ENCODE data around the gene UBE2L3.
"Not testable (repeated sequence)": the region's sequence is repeated elsewhere in the genome, so short reads cannot be mapped to it uniquely, and the experiment has no call there.

UBE2L3 gene

DNA sequence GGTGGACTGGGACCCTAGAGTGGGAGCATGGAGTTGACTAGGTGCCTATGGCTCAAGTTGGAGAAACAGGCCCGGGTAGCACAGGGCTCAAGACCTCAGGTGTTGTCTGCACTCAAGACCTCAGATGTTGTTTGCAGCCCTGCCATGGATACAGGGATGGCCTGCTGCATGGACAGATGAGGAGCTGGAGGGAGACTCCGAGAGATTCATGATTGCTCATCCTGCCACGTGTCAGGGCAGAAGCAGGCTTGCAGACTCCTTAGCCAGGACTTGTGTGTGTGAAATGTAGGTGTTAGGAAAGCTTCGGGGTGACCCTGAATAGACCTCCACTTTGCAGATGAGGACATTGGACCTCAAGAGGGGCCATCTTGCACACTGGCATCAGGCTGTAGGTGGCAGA, 66.0 kb downstream of the UBE2L3 start:
- Histone ChIP-seq H3K4me3 (ENCODE audit: low read depth, low read length) (no peak overlapping the region), H3K27me3 (ENCODE audit: control insufficient read depth, insufficient read depth, low read length) (no peaks in the 10 kb centered on the region), H3K36me3 (ENCODE audit: control insufficient read depth, insufficient read depth, low read length) (peaks cover 1% of the 10 kb centered on the region; the same call in 1 of the 2 replicates), H3K4me1 (ENCODE audit: control insufficient read depth, insufficient read depth, low read length) (no peaks in the 10 kb centered on the region), H3K9me3 (ENCODE audit: control insufficient read depth, insufficient read depth, low read length) (no peaks in the 10 kb centered on the region), H3K27ac (ENCODE audit: low read depth, low read length) (no peak overlapping the region), H3K9ac (ENCODE audit: low read depth, low read length) (no peak overlapping the region)

DNA sequence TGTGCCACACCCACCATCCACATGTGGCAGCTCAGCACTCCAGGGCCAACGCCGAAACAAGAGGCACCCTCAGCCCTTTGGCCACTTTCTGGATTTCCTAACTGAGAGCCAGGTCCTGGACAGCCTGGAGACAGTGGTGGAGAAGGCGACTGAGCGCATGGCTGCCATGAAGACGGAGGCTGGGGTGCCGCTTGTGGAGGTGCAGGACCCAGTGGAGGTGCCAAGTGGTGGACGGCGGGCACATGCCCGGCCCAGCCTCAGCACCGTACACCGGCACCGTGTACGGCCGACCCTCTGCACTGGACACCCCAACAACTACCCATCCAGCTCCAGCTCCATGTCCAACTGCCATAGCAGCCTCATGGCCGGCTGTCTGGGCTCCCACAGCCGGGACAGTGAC, 66.6 kb downstream of the UBE2L3 start:
- Histone ChIP-seq H3K36me3 (ENCODE audit: control insufficient read depth, insufficient read depth, low read length) (no peaks in the 10 kb centered on the region), H3K27me3 (ENCODE audit: control insufficient read depth, insufficient read depth, low read length) (no peaks in the 10 kb centered on the region), H3K4me1 (ENCODE audit: control insufficient read depth, insufficient read depth, low read length) (no peaks in the 10 kb centered on the region), H3K4me3 (ENCODE audit: low read depth, low read length) (no peak overlapping the region), H3K27ac (ENCODE audit: low read depth, low read length) (no peak overlapping the region), H3K9ac (ENCODE audit: low read depth, low read length) (no peak overlapping the region), H3K9me3 (ENCODE audit: control insufficient read depth, insufficient read depth, low read length) (no peaks in the 10 kb centered on the region)

DNA sequence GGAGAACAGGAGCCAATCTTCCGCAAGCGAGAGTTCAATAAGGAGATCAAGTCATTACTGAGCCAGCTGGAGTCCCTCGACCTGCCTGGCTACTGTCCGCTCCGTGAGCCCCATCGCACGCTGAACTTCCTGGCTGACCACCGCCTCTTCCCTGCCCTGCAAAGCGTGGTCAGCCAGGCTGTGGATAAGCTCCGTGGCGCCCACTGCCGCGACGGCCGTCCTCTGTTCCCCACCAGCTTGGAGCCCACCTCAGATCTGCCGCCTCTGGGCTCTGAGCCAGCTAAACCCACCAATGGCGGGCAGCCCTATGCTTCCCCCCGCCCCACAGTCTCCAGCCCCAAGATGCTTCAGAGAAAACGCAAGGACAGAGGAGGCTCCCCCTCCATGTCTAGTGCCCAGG, 67.3 kb downstream of the UBE2L3 start:
- Histone ChIP-seq H3K36me3 (ENCODE audit: control insufficient read depth, insufficient read depth, low read length) (no peaks in the 10 kb centered on the region), H3K27me3 (ENCODE audit: control insufficient read depth, insufficient read depth, low read length) (no peaks in the 10 kb centered on the region), H3K27ac (ENCODE audit: low read depth, low read length) (no peak overlapping the region), H3K9ac (ENCODE audit: low read depth, low read length) (no peak overlapping the region), H3K9me3 (ENCODE audit: control insufficient read depth, insufficient read depth, low read length) (no peaks in the 10 kb centered on the region), H3K4me1 (ENCODE audit: control insufficient read depth, insufficient read depth, low read length) (no peaks in the 10 kb centered on the region), H3K4me3 (ENCODE audit: low read depth, low read length) (no peak overlapping the region)

DNA sequence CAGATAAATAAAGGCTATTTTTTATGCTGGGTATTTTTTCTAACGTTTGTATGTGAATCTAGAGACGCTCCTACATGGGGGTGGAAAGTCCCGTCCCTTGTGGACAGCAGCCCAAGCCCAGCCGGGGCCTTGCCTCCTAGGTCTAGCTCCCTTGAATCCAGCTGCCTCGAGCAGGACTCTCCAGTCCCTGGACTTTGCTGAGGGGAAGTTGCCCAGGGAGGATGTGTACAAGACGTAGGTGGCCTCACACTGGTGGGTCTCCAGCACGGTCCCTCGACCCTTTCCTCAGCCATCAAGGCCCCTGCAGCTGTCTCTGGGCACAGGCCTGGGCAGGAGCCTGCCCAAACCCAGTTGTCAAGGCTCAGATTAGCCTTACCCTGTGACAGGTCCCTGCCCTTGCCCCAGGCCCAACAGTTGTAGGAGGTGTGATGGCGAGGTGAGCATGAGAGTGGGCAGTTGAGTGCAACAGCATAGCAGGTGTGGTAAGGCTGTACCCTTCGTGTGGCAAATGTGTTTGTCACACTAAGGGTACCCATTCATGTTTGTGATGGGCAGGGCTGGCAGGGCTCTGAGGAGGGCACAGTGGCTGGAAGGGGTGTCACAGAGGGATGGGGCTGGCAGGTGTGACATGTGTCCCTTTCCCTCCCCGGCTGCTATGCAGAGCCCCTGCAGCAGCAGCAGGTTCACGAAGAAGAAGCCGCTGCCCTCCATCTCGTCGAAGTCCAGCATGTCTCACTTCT, 68.4 kb downstream of the UBE2L3 start:
- no peak overlapping the region for H3K9ac ChIP-seq (ENCODE audit: low read depth, low read length)
- no peaks in the 10 kb centered on the region for H3K4me1 ChIP-seq (ENCODE audit: control insufficient read depth, insufficient read depth, low read length)
- no peaks in the 10 kb centered on the region for H3K9me3 ChIP-seq (ENCODE audit: control insufficient read depth, insufficient read depth, low read length)
- peaks cover 5% of the 10 kb centered on the region; the same call in 1 of the 2 replicates for H3K27me3 ChIP-seq (ENCODE audit: control insufficient read depth, insufficient read depth, low read length)
- no peak overlapping the region for H3K27ac ChIP-seq (ENCODE audit: low read depth, low read length)
- no peak overlapping the region for H3K4me3 ChIP-seq (ENCODE audit: low read depth, low read length)
- H3K36me3 ChIP-seq (ENCODE audit: control insufficient read depth, insufficient read depth, low read length), result no peaks in the 10 kb centered on the region

DNA sequence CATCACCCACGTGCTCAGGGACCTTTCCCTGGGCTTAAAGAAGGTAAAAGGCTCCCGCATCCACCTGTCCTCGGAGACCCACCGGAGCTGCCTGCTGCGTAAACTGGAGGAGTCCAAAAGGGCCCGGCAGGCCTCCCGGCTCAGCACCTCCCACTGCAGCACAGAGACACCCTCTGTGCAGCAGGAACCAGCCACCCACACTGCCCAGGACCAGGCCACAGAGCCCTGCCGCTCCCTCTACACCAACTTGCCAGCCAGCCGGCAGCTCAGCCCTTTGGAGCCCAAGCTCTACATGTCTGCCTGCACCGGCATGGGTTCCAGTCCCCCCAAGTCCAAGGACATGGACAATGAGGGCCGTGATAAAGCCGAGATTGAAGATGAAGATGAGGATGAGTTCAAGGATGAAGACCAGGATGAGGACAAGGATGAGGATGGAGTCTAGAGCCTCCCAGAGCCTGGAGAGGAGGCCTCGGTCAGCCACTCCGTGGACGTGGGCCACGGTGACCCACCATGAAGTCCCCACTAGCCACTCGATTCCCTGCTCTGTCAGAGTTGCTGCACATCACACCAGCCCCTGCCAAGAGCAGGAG, 69.2 kb downstream of the UBE2L3 start:
- Histone ChIP-seq H3K27me3 (ENCODE audit: control insufficient read depth, insufficient read depth, low read length) (peaks cover 9% of the 10 kb centered on the region; the same call in 1 of the 2 replicates), H3K4me3 (ENCODE audit: low read depth, low read length) (no peak overlapping the region), H3K4me1 (ENCODE audit: control insufficient read depth, insufficient read depth, low read length) (peaks cover 2% of the 10 kb centered on the region; the same call in 1 of the 2 replicates), H3K9me3 (ENCODE audit: control insufficient read depth, insufficient read depth, low read length) (no peaks in the 10 kb centered on the region), H3K9ac (ENCODE audit: low read depth, low read length) (no peak overlapping the region), H3K36me3 (ENCODE audit: control insufficient read depth, insufficient read depth, low read length) (no peaks in the 10 kb centered on the region), H3K27ac (ENCODE audit: low read depth, low read length) (no peak overlapping the region)

DNA sequence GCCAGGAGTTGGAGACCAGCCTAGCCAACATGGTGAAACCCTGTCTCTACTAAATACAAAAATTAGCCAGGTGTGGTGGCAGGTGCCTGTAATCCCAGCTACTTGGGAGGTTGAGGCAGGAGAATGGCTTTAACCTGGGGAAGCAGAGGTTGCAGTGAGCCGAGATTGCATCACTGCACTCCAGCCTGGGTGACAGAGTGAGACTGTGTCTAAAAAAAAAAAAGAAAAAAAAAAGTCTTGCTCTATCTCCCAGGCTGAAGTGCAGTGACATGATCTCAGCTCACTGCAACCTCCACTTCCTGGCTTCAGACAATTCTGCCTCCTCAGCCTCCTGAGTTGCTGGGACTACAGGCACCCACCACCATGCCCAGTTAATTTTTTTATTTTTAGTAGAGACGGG, 69.9 kb downstream of the UBE2L3 start:
- not testable (repeated sequence) for H3K4me1 ChIP-seq (ENCODE audit: control insufficient read depth, insufficient read depth, low read length); H3K36me3 ChIP-seq (ENCODE audit: control insufficient read depth, insufficient read depth, low read length); H3K27me3 ChIP-seq (ENCODE audit: control insufficient read depth, insufficient read depth, low read length); H3K9me3 ChIP-seq (ENCODE audit: control insufficient read depth, insufficient read depth, low read length); H3K4me3 ChIP-seq (ENCODE audit: low read depth, low read length); H3K27ac ChIP-seq (ENCODE audit: low read depth, low read length); H3K9ac ChIP-seq (ENCODE audit: low read depth, low read length)

DNA sequence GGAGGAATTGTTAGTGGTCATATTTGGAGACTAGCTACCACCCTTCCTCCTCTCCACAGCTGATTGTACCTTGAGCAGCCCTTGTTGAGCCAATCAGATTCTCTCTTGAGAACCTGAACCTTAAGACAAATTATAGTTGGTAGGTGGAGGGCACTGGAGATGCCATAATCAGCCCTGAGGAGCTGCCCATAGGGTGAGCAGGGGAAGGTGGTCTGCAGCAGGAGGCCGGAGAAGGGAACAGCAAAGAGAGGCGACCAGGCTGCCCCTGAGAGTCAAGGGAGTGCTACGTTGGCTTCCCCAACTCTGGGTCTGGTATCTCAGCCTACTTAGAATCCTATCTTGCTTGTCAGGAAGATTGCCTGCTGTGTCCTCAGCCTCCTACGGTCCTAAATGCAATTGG, 71.8 kb downstream of the UBE2L3 start:
- Histone ChIP-seq H3K27me3 (ENCODE audit: control insufficient read depth, insufficient read depth, low read length) (peaks cover 9% of the 10 kb centered on the region; the same call in 1 of the 2 replicates), H3K27ac (ENCODE audit: low read depth, low read length) (no peak overlapping the region), H3K4me3 (ENCODE audit: low read depth, low read length) (no peak overlapping the region), H3K36me3 (ENCODE audit: control insufficient read depth, insufficient read depth, low read length) (peaks cover 7% of the 10 kb centered on the region; the same call in 1 of the 2 replicates), H3K4me1 (ENCODE audit: control insufficient read depth, insufficient read depth, low read length) (peaks cover 6% of the 10 kb centered on the region), H3K9me3 (ENCODE audit: control insufficient read depth, insufficient read depth, low read length) (no peaks in the 10 kb centered on the region), H3K9ac (ENCODE audit: low read depth, low read length) (no peak overlapping the region)

DNA sequence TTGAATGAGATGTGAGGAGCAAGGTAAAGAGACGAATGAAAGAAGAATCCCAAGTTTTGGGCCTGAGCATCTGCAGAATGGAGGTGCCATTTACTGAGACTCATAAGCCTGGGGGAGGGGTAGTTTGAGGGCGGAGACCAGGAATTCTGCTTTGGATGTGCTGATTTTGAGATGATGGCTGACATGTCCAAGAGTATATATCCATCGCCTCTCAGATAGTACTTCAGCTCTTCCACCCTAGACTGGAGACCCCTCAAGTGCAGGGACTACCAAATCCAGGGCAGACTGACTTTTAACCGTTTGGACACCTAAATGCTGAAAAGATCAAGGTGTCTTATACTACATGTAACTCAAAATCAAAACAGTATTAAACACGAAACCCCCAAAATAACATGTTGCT, 73.3 kb downstream of the UBE2L3 start:
- no peaks in the 10 kb centered on the region for H3K9me3 ChIP-seq (ENCODE audit: control insufficient read depth, insufficient read depth, low read length)
- H3K9ac ChIP-seq (ENCODE audit: low read depth, low read length), result no peak overlapping the region
- H3K4me1 ChIP-seq (ENCODE audit: control insufficient read depth, insufficient read depth, low read length), result peaks cover 6% of the 10 kb centered on the region
- no peak overlapping the region for H3K4me3 ChIP-seq (ENCODE audit: low read depth, low read length)
- H3K36me3 ChIP-seq (ENCODE audit: control insufficient read depth, insufficient read depth, low read length), result peaks cover 10% of the 10 kb centered on the region; the same call in 1 of the 2 replicates
- H3K27ac ChIP-seq (ENCODE audit: low read depth, low read length), result no peak overlapping the region
- peaks cover 9% of the 10 kb centered on the region; the same call in 1 of the 2 replicates for H3K27me3 ChIP-seq (ENCODE audit: control insufficient read depth, insufficient read depth, low read length)

DNA sequence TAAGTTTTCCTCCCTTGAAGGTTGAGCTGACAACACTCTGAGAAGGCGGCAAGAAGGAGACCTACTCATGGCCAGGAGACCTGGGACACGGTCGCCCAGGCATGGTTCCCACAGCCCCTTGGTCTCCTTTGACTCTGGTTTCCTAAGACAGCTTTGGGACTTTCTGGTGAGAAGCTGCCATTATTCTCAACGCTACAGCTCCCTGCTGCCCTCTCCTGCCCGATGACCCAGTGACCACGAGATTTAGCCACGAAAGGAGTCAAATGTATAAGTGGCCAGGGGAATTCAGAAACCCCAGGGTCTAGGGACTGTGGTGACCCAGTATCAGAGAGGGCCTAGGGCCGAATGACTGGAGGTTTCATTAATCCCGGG, 73.9 kb downstream of the UBE2L3 start:
- Histone ChIP-seq H3K27ac (ENCODE audit: low read depth, low read length) (no peak overlapping the region), H3K4me3 (ENCODE audit: low read depth, low read length) (peak overlapping the region; percentile 78), H3K9ac (ENCODE audit: low read depth, low read length) (no peak overlapping the region), H3K4me1 (ENCODE audit: control insufficient read depth, insufficient read depth, low read length) (peaks cover 6% of the 10 kb centered on the region), H3K36me3 (ENCODE audit: control insufficient read depth, insufficient read depth, low read length) (peaks cover 10% of the 10 kb centered on the region; the same call in 1 of the 2 replicates), H3K9me3 (ENCODE audit: control insufficient read depth, insufficient read depth, low read length) (no peaks in the 10 kb centered on the region), H3K27me3 (ENCODE audit: control insufficient read depth, insufficient read depth, low read length) (peaks cover 9% of the 10 kb centered on the region; the same call in 1 of the 2 replicates)

DNA sequence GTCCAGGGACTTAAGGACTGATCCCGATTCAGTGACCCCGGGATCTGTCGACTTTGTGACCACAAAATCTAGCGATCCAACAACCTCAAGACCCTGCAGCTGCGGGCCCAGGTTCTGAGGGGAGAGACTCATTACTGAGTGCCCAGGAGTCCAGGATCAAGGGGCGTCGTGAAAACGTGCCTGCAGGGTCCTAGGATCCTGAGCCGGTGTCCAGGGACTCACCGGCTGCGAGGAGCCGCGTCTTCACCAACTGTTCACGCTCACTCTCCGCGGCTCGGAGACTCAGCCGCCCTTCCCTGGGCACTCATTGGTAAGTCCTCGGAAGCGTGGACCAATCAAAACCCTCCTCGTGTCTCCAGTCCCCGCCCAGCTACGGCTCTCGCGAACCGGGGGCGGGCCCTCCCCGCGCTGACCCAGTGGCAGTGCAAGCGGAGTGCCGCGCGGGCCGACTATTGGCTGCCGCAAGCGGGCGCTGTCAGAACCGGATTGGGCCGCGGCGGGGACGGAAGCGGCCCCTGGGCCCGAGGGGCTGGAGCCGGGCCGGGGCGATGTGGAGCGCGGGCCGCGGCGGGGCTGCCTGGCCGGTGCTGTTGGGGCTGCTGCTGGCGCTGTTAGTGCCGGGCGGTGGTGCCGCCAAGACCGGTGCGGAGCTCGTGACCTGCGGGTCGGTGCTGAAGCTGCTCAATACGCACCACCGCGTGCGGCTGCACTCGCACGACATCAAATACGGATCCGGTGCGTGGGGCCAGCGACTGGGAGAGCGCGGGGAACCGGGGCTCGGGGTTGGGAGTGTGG, 74.5 kb downstream of the UBE2L3 start, which contains the start of gene SDF2L1:
Gene SDF2L1, plus strand, starts transcription at position 514 of the 795 bp plus-strand sequence. Its CDS starts 35 bp downstream, at position 549.
- Histone ChIP-seq H3K9ac (ENCODE audit: low read depth, low read length) (peak within 1 kb of the TSS; percentile 52; the same call in 1 of the 2 replicates), H3K4me1 (ENCODE audit: control insufficient read depth, insufficient read depth, low read length) (peaks cover 6% of the 10 kb centered on the region), H3K36me3 (ENCODE audit: control insufficient read depth, insufficient read depth, low read length) (peaks cover 10% of the 10 kb centered on the region; the same call in 1 of the 2 replicates), H3K27ac (ENCODE audit: low read depth, low read length) (no peak within 1 kb of the TSS), H3K27me3 (ENCODE audit: control insufficient read depth, insufficient read depth, low read length) (peaks cover 9% of the 10 kb centered on the region; the same call in 1 of the 2 replicates), H3K9me3 (ENCODE audit: control insufficient read depth, insufficient read depth, low read length) (no peaks in the 10 kb centered on the region), H3K4me3 (ENCODE audit: low read depth, low read length) (peak within 1 kb of the TSS; percentile 78)
